ENCODE results near the gene PNCK.
"Not testable (repeated sequence)": the region's sequence is repeated elsewhere in the genome, so short reads cannot be mapped to it uniquely, and the experiment has no call there.

PNCK gene

GRCh38 chrX:153673428-153674218 is at the start of gene PNCK:
Gene PNCK, minus strand, starts transcription at chrX:153673813. Its CDS starts 737 bp downstream, at chrX:153673076.
- no peak for DNase-seq (ENCODE audit: low read depth)

- peak; percentile 11 for DNase-seq (ENCODE audit: low read depth)
These were observed 49.2 kb upstream of the PNCK start for GRCh38 chrX:153722704-153723350.

GRCh38 chrX:153719701-153720100 is 46.1 kb upstream of the PNCK start:
- no peak for DNase-seq (ENCODE audit: low read depth)

GRCh38 chrX:153719238-153719637 is 45.6 kb upstream of the PNCK start:
- DNase-seq (ENCODE audit: low read depth), result no peak

- DNase-seq (ENCODE audit: low read depth), result no peak
These were observed 43.8 kb upstream of the PNCK start for GRCh38 chrX:153717445-153717844.

GRCh38 chrX:153714256-153714655 is 40.6 kb upstream of the PNCK start:
- peak; percentile 5 for DNase-seq (ENCODE audit: low read depth)

GRCh38 chrX:153709726-153710674 is 36.4 kb upstream of the PNCK start:
- DNase-seq (ENCODE audit: low read depth), result no peak

GRCh38 chrX:153708415-153708814 is 34.8 kb upstream of the PNCK start:
- DNase-seq (ENCODE audit: low read depth), result peak; percentile 87

- DNase-seq (ENCODE audit: low read depth), result no peak
These were observed 33.8 kb upstream of the PNCK start for GRCh38 chrX:153707406-153707805.

- no peak for DNase-seq (ENCODE audit: low read depth)
These were observed 33.2 kb upstream of the PNCK start for GRCh38 chrX:153706799-153707198.

GRCh38 chrX:153705403-153706060 is 31.9 kb upstream of the PNCK start:
- peak; percentile 9 for DNase-seq (ENCODE audit: low read depth)

- DNase-seq (ENCODE audit: low read depth), result not testable (repeated sequence)
These were observed 31.2 kb upstream of the PNCK start for GRCh38 chrX:153704631-153705402.

GRCh38 chrX:153704021-153704526 is 30.5 kb upstream of the PNCK start:
- DNase-seq (ENCODE audit: low read depth), result no peak

- DNase-seq (ENCODE audit: low read depth), result peak; percentile 37
These were observed 29.4 kb upstream of the PNCK start for GRCh38 chrX:153703036-153703370.

- DNase-seq (ENCODE audit: low read depth), result no peak
These were observed 28.9 kb upstream of the PNCK start for GRCh38 chrX:153702336-153703035.

- DNase-seq (ENCODE audit: low read depth), result no peak
These were observed 28.1 kb upstream of the PNCK start for GRCh38 chrX:153701706-153702105.

- no peak for DNase-seq (ENCODE audit: low read depth)
These were observed 27.4 kb upstream of the PNCK start for GRCh38 chrX:153700967-153701366.

- DNase-seq (ENCODE audit: low read depth), result no peak
These were observed 26.8 kb upstream of the PNCK start for GRCh38 chrX:153700376-153700945.

GRCh38 chrX:153699784-153700371 is 26.3 kb upstream of the PNCK start:
- DNase-seq (ENCODE audit: low read depth), result not testable (repeated sequence)
